OCI-LY3 (cell line): ENCODE results near the gene KHSRP.

ENCODE experiments used
- EZH2phosphoT487 ChIP-seq: fragments of 200-600 bp; shearing (Covaris generic); IDR thresholded peaks from 2 replicates; pipeline ENCODE4 v1.6.1; 2018; ENCODE audit warnings: antibody characterized with exemption, mixed run types, low read depth
- TF ChIP-seq, protein P1 (sequence below): fragments of 200-600, 300-600 bp; sonication (generic); IDR thresholded peaks from 2 replicates; pipeline ENCODE4 v1.5.1; 2014; ENCODE audit warnings: antibody characterized with exemption, low read length, low read depth

DNA sequence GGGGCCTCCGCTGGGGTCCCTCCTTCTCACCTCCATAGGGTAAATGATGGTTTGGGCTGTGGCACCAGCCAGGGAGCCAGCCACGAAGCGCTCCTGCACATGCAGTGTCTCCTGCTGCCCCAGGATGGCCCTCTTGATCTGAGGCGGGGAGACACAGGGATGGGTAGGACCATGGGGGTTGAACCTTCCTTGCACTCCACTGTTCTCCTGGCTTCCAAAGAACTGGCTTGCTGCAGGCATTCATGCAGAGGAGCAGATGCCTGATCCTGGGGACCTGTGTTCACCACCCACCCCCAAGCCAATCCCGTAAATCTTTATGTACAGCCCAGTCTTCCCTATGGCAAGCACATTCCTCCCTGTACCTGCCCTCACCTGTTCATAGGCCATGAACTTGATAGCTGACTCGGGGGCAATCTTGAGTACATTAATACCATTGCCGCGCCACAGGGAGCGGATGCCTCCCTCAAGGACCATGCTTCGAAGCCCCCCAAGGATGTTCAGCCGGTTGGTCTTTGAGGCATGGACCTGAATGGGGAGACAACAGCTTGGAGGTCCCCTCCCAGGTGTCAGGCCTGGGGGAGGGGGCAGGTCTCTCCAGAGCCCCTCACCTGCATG is 29.4 kb upstream of the KHSRP start:
- TF ChIP-seq, protein P1, sequence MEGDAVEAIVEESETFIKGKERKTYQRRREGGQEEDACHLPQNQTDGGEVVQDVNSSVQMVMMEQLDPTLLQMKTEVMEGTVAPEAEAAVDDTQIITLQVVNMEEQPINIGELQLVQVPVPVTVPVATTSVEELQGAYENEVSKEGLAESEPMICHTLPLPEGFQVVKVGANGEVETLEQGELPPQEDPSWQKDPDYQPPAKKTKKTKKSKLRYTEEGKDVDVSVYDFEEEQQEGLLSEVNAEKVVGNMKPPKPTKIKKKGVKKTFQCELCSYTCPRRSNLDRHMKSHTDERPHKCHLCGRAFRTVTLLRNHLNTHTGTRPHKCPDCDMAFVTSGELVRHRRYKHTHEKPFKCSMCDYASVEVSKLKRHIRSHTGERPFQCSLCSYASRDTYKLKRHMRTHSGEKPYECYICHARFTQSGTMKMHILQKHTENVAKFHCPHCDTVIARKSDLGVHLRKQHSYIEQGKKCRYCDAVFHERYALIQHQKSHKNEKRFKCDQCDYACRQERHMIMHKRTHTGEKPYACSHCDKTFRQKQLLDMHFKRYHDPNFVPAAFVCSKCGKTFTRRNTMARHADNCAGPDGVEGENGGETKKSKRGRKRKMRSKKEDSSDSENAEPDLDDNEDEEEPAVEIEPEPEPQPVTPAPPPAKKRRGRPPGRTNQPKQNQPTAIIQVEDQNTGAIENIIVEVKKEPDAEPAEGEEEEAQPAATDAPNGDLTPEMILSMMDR = no peak
- TF ChIP-seq EZH2phosphoT487 = no peak
